Measurements from ENCODE around the gene HAO2.
A peak's percentile ranks its signal among the peaks of the same experiment; 100 is the strongest.
"Not testable (repeated sequence)": the region's sequence is repeated elsewhere in the genome, so short reads cannot be mapped to it uniquely, and the experiment has no call there.

HAO2 gene

DNA sequence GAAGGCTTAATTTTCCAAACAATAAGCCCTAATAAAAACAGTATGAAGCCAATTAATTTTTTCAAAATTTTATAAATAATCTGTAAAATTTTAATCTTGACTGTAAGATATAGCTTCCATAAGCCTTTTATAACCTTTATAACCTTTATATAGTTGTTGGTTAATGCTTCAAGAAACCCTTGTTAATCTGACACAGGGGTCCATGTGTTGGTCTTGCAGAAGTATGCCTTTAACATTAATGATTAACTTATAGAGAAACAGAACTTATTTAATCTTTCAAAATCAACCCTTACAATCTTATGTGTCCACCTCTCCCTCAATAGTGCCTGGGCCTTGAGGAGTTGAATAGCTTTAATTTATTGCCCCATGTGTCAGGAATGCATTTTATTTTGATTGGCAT lies 23.2 kb upstream of the HAO2 start:
- DNase-seq (ENCODE audit: low spot score): no peak

DNA sequence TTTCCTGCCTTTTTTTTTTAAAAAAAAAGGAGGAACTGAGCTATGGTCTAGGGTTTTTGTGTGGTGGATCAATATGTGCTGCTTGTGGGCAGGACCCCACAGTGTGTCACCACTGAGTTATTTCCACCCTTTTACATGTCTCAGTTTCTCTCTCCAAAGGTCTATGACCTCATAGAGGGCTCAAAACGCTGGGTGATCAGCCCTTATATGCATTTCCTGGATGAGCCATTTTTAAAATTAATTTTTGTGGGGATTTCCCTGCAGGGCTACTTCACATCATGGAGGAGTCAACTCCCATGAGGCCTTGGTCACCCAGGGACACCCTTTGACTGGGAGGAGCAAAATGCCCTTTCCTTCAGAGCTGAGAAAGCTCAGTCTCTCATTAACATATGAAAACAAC lies 20.7 kb upstream of the HAO2 start:
- no peak for DNase-seq (ENCODE audit: low spot score)

DNA sequence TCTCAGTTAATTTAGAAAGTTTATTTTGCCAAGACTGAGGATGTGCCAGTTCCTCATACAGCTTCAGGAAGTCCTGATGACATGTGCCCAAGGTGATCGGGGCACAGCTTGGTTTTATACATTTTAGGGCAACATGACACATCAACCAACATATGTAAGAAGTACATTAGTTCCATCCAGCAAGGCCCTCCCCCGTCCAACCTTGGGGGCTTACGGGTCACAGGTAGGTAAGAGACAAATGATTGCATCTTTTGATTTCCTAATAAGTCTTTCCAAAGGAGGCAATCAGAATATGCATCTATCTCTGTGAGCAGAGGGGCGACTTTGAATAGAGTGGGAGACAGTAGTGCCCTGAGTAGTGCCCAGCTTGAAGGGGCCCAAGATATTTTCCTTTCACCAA lies 19.6 kb upstream of the HAO2 start:
- no peak for DNase-seq (ENCODE audit: low spot score)

DNA sequence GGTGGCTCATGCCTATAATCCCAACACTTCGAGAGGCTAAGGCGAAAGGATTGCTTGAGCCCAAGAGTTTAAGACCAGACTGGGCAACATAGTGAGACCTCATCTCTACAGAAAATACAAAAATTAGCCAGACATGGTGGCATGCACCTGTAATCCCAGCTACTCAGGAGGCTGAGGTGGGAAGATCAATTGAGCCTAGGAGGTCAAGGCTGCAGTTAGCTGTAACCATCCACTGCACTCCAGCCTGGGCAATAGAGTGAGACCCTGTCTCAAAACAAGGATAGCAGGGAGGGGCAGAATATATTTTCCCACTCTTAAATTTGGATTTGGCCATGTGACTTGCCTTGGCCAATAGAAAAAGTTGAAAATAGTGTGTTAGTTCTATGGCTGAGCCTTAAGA lies 17.7 kb upstream of the HAO2 start:
- not testable (repeated sequence) for DNase-seq (ENCODE audit: low spot score)

DNA sequence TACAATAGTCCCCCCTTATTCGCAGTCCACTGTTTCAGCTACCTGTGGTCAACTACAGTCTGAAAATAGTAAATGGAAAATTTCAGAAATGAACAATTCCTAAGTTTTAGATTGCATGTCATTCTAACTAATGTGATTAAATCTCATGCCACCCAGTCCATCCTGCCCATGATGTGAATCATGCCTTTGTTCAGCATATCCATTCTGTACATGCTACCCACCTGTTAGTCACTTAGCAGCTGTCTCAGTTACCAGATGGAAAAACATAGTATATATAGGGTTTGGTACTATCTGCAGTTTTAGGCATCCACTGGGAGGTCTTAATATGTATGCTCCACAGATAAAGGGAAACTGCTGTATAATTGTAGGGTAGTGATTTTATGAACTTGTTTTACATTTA lies 16.6 kb upstream of the HAO2 start:
- DNase-seq (ENCODE audit: low spot score): no peak

DNA sequence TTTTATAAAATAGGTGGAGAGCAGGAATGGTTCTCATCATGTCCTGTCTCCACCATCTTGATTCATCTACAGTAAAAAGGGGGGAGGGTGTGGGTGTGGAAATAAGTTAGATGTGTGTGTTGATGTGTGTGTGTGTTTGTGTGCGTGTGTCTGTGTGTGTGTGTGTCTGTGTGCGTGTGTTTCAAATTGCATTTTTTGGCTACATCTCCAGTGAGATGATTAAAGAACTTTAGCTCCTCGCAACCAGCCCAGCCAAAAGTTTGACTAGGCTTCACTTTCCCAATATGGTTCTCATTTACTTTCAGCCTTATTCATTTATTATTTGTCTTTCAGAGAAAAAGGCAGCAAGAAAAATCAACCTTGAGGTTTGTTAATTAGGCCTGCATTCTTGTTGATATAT lies 14.7 kb upstream of the HAO2 start:
- no peak for DNase-seq (ENCODE audit: low spot score)

DNA sequence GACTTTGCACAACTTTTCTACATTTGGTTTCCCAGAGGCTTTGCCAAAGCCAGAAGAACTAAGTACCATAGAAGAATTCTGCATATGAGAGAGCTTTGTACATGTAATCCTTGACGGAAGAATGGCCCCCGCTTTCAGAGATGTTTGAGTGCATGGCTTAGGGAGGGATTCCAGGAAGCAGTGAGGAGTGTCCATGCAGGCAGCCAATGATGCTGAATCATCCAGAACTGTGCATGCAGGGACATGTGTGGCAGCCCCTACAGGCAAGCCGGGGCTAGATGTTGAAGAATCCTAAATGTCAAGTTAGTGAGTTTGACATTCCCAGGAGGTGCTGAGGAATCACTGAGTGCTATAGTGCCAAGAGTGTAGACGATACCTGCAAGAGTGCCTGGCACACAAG lies 9.9 kb upstream of the HAO2 start:
- no peak for DNase-seq (ENCODE audit: low spot score)

DNA sequence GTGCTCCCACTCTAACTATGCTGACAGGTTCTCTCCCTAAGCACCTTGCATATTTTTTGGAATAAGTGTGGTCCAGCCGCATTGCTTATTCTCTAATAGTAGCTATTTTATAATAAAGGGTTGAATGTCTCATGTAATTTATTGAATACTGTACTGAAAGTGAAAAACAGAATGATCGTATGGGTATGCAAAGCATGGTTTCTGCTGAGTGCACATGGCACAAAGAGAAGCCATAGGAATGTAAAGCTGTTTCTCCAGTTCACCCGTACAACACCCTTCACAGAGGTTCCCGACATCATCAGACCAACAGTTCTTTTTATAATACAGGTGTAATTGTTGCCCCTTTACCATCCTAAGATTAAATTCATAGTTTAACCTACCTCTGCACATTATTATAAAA lies 8.9 kb upstream of the HAO2 start:
- DNase-seq (ENCODE audit: low spot score): no peak

DNA sequence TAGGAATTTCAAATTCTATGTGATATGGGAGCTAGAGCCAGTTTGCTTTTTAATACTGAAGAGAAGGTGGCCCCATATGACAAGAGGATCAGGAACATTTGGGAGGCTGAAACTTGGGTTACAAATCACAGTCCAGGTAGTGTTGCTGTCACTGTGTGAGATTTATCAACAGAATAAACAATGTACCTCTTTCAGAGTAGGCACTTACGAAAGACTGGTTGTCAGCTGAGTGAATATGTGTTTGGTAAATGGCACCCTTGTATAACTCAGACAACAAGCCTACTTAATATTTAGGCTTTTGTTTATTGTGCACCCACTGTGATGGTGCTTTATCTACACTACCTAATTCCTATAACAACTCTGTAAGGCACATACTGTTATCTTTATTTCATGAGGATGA lies 7.4 kb upstream of the HAO2 start:
- no peak for DNase-seq (ENCODE audit: low spot score)

DNA sequence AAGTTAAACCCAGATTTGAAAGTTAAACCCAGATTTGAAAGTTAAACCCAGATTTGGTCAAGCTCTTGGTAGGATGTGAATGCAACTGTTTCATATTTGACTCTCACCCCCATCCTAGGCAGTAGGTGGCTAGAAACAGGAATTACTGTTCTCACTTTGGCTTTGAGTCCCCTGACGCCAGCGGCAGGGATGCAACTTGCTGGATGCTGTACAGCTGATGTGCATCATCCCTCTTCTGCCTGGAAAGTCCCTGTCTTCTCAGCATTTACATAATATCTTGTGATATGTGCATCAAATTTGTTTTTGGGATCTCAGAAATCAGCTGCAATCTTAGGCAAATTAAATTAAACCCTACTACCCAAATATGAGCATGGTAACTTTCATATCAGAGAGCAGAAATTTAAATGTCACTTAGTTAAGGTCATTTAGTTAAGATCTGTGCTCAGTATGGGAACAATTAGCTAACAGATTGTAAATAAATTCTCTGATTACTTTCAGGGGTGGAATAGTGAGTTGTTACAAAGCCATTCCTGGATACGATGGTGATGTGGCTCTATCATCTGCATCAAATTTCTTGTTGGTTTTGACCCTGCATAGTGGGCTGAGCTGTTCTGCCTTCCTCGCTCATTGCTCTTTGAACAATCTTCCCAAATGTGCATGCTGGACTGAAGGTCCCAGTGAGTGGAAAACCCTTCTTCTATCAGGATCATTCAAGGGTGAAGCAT lies 6.8 kb upstream of the HAO2 start:
- DNase-seq (ENCODE audit: low spot score): no peak

DNA sequence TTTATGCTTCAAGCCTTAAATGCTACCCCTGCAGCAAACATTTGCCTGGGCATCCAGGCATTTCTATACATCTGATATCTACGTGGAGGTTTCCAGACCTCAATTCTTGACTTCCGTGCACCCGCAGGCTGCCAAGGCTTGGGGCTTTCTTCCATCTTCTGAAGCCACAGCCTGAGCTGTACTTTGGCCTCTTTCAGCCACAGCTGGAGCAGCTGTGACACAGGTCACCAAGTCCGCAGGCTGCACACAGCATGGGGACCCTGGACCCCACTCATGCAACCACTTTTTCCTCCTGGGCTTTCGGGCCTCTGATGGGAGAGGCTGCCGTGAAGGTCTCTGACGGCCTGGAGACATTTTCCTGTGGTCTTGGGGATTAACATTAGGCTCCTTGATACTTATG lies 5.4 kb upstream of the HAO2 start:
- DNase-seq (ENCODE audit: low spot score): no peak

DNA sequence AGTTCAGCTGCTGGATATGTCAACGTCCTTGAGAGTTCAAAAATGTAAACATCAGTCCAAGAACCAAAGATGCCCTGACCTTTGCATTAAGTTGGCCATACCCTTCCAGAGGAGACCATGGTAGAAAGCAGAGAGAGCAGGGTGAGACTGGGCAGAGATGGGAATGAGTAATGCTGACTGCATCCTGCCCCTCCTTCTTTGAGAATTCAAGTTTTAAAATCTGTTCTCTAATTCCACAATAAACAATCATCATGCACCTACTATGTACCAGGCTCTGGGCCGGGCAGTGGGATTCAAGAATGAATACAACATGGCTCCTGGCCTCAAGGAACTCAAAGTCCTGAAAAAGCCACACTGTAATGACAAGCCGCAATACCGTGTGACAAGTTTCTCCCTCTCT lies 3.9 kb upstream of the HAO2 start:
- DNase-seq (ENCODE audit: low spot score): no peak

DNA sequence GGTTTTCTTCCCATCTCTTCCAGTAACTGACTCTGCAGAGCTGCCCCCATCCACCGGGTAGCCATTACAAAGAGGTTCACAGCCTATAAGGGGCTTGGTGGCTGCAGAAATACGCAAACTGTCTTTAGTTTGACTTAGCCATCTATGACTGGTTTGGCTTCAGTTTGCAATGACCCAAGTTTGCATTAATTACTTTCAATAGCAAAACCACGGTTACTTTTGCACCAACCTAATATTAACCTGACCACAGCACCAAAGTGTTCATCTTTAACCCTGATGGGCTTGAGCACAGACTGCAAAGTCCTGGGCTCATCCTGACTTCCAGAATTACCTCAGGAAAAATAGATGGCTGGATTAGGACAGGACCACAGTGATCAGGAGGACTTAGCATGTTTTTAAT lies 2.2 kb upstream of the HAO2 start:
- DNase-seq (ENCODE audit: low spot score): no peak

DNA sequence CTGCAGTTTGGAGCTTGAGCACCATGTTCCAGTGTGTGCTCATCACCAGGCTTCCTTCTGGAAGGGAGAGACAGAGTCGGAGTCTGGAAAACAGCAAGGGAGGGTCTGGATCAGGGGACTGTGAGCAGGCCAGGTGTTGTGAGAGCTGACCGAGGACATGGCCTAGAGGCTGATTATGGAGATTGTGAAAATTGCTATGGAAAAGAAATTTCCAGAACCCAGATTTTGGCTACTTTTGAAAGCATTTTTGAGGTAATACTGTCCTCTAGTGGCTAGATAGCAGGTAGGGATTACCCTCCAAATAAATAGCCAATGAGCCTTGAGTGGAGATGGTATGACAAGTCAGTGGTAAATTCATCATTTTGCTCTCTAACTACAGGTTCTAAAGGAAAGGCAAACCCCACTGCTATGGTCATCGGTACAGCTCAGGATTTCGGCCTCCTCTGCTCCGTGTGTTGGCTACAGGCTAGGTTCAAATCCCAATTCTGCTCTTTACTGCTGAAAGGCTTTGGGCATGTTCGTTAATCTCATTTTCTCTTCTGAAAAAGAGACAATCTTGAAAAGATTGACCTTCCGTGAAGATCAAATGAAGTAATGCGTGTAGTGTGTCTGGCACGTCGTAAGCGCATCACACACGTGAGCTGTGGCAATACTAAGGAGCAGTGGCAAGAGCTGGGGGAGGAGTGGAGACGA lies 1.0 kb upstream of the HAO2 start:
- DNase-seq (ENCODE audit: low spot score): peak; percentile 5

DNA sequence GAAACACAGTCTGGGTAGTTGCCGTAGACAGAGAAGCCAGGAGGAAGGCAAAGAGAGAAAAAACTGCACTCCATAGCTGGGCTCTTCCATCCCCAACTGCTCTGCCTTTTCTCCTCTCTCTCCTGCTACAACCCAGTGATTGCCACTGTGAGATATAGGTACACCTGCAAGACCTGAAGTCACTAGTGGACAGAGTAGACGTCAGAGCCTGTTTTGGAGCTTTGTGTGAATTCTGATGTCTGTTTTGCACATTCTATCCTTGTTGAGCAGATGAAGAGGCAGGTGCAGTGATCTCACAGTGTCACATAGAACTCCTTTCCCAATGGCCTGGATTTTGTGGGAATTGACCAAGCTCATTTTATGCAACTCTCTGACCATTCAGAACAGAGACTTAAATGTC lies 2.2 kb downstream of the HAO2 start:
- no peak for DNase-seq (ENCODE audit: low spot score)

DNA sequence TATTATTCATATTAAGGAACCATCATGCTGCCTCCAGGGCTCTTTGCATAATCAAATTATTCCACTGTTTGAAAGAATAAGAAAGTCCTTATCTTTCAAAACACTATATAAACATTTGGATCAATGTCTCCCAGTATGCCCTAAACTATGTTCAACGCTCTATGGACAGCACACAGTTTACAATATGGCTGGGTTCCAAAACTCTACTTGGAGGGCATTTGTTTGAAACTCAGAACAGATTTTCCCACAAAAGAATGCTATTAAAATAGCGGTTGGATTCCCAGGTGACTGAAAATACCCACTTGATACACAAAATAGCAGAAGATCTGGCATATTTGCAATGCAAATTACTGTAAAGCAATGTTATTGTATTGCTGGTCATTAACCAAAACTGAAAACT lies 3.2 kb downstream of the HAO2 start:
- no peak for DNase-seq (ENCODE audit: low spot score)

DNA sequence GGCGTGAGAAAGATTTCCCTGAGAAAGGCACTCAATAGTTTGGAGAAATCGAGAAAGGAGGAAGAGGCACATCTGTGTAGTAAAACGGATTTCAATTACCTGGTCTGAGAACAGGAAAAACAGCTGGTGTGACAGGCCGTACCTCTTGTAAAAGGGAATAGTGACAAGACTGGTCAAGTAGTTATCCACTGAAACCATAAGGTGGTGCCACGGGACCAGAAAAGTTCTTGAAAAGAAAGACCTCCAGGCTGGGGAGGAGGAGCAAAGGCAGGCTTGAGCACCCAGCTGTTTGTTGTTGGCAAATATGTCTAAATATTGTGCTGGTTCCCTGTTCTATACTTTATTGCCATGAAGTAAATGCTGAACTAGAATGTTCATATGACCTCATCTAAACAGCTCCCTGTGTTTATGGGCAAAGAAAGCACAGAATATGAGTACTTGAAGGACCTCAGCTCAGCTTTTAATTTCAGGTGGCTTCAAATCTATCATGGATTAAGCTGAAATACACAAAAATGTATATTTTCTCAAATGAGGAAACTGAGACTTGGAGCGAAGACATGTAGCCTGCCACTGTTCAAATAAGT lies 4.0 kb downstream of the HAO2 start:
- no peak for DNase-seq (ENCODE audit: low spot score)

DNA sequence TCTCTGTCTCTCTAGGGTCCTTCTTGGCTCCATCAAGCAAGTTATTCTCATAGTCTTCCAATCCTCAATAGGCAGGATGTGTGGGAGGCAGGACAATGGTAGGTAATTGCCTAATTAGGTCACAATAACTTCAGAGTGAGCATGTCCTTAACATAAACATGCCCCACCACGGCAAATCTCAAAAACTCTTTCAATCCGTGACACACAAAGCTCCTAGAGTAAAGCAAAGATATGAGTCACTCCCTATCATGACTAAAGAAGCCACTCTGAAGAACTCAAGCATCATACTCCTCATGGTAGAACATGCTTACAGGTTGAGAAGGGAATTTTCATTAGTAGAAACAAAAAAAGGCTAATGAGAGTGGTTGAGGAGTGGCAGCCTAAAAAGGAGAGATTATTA lies 4.9 kb downstream of the HAO2 start:
- DNase-seq (ENCODE audit: low spot score): no peak

DNA sequence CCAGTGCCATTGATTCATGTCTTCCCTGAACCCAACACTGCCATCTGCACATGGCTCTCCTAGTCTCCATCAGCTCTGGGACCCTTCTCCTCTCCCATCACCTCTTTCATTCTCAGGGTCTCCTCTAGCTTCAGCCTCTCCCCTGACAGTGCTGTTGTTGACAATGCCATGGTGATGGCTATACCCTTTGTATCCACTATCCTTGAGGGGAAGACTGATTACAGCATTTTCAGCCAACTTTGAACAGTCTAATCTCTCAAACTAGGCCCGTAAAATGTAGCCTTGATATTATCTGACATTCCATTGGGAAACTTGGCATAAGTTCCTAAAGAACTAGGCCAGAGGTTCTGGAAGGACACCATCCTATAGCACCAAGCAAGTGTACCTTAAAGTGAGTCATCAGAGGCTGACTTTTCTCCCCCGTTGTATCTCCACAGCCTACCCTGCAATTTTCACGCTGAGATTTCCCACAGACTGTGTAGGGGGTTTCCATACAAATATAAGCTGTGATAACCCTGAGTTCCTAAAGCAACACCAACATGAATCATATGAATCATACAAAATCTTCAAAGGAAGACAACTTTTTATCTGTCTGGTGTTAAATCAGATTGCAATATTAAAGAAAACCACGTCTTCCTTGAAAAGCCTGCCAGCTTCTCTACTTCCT lies 5.8 kb downstream of the HAO2 start:
- no peak for DNase-seq (ENCODE audit: low spot score)

DNA sequence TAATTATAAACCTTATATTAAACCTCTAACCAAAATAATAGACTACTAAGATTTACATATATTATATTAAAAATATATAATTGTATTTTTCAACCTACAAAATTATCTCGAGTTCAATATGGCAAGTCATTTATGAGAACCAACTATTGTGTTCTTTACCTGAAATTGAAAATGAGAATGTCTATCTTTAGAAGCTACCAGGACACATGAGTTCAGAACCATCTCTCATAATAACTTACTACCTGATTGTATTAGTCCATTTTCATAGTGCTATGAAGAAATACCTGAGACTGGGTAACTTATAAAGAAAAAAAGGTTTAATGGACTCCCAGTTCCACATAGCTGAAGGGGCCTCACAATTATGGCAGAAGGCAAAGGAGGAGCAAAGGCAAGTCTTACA lies 6.8 kb downstream of the HAO2 start:
- no peak for DNase-seq (ENCODE audit: low spot score)

DNA sequence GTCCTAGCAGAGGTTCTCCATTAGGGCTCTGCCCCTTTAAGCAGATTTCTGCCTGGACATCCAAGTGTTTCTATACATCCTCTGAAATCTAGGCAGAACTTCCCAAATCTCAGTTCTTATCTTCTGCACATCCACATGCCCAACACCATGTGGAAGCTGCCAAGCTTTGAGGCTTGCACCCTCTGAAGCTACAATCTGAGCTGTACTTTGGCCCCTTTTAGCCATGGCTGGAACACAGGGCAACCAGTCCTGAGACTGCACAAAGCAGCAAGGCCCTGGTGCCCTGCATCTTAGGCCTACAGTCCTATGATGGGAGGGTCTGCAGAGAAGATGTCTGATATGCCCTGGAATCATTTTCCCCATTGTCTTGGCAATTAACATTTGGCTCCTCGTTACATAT lies 8.0 kb downstream of the HAO2 start:
- no peak for DNase-seq (ENCODE audit: low spot score)

DNA sequence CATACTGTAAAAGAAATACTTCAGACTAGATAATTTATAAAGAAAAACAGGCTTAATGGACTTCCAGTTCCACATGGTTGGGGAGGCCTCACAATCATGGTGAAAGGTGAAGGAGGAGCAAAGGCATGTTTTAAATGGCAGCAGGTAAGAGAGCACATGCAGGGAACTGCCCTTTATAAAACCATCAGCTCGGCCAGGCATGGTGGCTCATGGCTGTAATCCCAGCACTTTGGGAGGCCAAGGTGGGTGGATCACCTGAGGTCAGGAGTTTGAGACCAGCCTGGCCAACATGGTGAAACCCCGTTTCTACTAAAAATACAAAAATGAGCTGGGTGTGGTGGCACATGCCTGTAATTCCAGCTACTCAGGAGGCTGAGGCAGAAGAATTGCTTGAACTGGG lies 9.0 kb downstream of the HAO2 start:
- not testable (repeated sequence) for DNase-seq (ENCODE audit: low spot score)

DNA sequence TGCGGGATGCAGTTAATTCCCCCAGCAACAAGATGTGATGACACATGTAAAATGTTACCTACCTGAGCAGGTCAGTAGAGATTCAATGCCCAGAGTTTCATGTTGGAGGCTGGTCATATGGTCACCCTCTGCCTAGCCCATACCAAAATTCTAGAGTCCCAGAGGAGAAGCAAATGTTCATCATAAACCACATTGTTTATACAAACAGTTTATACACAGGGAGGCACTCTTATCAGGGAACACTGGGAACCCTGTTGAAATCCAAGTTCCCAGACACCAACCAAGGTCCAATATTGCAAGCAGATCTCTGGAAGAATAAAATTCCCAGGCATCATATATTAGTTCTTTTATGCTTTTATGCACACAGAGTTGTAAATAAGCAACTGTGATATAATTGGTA lies 10.5 kb downstream of the HAO2 start:
- no peak for DNase-seq (ENCODE audit: low spot score)
